Activated CD8-positive, alpha-beta T cell treated with anti-CD3 and anti-CD28 coated beads, Interleukin-2, amount 10 ng/mL, durations not matched to agents 7 days and 5 days (primary cell): ENCODE results near the gene FSTL4. TPM values are rescaled to one million over a fixed set of nuclear protein-coding genes. Genes with fewer than 3 reads are reported as not detected.

Experiments used
- ATAC-seq: fragments of 150-1000 bp; cut with Tn5 transposase; one replicate; pipeline ENCODE4 v1.10.0; 2021; ENCODE audit warnings: moderate library complexity
- CTCF ChIA-PET: fragments of 350-600 bp; sonication (Branson Sonifier 250); formaldehyde crosslinking; loops from one replicate; lab custom pipeline; 2021; ENCODE audit warnings: antibody characterized with exemption; lab: Charles Lee
- POLR2A ChIA-PET: fragments of 350-600 bp; sonication (Branson Sonifier 250); formaldehyde crosslinking; loops from one replicate; lab custom pipeline; 2021; ENCODE audit warnings: antibody characterized with exemption; lab: Charles Lee
- DNase-seq: peaks from one replicate; pipeline ENCODE4 v3.0.0-alpha.2; 2020
- H3K27ac Mint-ChIP-seq: one replicate; pipeline ENCODE4 v1.8.0; 2021; ENCODE audit warnings: mild to moderate bottlenecking, mixed read lengths
- H3K27me3 Mint-ChIP-seq: one replicate; pipeline ENCODE4 v1.8.0; 2021; ENCODE audit warnings: low read depth, mixed read lengths
- H3K36me3 Mint-ChIP-seq: one replicate; pipeline ENCODE4 v1.8.0; 2021; ENCODE audit warnings: low read depth, mixed read lengths
- H3K4me1 Mint-ChIP-seq: one replicate; pipeline ENCODE4 v1.8.0; 2021; ENCODE audit warnings: low read depth, mixed read lengths
- H3K4me3 Mint-ChIP-seq: one replicate; pipeline ENCODE4 v1.8.0; 2021; ENCODE audit warnings: mild to moderate bottlenecking, mixed read lengths
- H3K9me3 Mint-ChIP-seq: one replicate; pipeline ENCODE4 v1.8.0; 2022; ENCODE audit warnings: mixed read lengths; ENCODE audit not compliant: insufficient read depth
- total RNA-seq, 2 experiments: library from RNA; stranded (reverse); gene quantifications; one replicate each; pipeline ENCODE4 v1.2.3, GENCODE V29; 2021

Gene FSTL4
- total RNA-seq, 2 experiments from 2014 or later, result not detected

DNA sequence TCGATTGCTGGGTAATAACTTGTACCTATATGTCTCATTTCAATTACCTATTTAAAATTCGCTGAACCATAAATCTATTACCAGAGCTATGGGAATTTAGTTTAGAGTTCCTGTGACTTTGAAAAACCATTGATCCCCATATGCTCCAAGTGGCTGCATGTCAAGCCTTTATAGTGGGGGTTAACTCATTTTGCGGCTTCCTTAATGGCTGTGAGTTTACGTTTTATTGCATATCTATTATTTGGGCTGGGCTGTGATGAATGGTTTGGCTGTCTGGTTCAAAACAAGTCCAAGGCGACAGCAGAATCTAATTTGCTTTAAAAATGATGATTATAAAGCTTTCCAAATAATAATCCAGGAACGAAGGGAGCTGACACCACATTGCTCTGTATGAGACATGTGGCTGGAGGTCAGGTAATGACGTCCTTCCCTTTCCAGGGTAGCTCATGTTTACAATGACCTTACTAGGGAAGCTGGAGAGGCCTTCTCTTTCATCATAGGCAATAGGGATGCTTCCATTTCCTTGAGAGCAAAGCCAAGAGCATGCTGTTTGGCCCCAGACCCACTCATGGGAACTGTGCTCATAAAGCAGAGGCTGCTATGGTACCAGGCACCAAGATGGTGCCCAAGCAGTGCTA lies 302.2 kb downstream of the FSTL4 start:
- H3K27ac Mint-ChIP-seq, result no peak overlapping the region
- H3K9me3 Mint-ChIP-seq, result no peaks in the 10 kb centered on the region
- no peak for ATAC-seq
- H3K36me3 Mint-ChIP-seq, result no peaks in the 10 kb centered on the region
- H3K4me3 Mint-ChIP-seq, result no peak overlapping the region
- DNase-seq, result no peak
- ChIA-PET CTCF (no interaction called here), POLR2A (interaction anchor here (1.0 kb wide), 1 partner anchor 13 kb away, joined by 4 read pairs; no protein-coding TSS in a partner anchor)
- H3K4me1 Mint-ChIP-seq, result no peaks in the 10 kb centered on the region
- peaks cover 3% of the 10 kb centered on the region for H3K27me3 Mint-ChIP-seq

DNA sequence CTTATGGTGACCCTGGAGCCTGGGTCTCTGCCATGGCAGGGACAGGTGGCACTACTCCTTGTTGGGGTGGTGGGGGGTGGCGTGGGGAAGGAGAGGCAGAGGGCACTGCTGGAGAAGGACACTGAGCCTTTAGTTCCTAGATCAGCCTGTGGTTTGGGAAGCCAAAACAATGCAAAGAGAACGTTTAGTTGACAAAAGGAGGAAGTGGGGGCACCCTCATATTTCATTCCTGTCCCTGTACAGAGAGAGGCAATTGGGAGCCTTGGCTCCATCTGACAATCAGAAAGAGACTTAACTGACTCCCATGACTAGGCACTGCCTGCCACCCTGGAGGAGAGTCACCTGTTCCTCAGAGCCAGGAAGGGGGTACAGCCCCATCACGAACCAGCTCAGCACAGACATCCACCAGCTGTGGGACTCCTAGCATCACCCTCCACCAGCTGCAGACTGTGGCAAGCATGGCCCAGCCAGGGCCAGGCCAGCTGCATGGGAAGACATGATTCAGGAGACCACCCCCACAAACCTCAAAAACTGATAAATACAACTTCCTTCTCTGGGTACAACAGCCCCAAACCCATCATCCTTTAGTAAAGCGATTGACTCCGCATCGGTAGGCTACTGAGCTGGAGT lies 303.1 kb downstream of the FSTL4 start:
- DNase-seq, result no peak
- no peaks in the 10 kb centered on the region for H3K9me3 Mint-ChIP-seq
- no peak overlapping the region for H3K27ac Mint-ChIP-seq
- peaks cover 3% of the 10 kb centered on the region for H3K27me3 Mint-ChIP-seq
- ChIA-PET CTCF (no interaction called here), POLR2A (no interaction called here)
- H3K36me3 Mint-ChIP-seq, result no peaks in the 10 kb centered on the region
- no peak overlapping the region for H3K4me3 Mint-ChIP-seq
- no peaks in the 10 kb centered on the region for H3K4me1 Mint-ChIP-seq
- ATAC-seq, result no peak

DNA sequence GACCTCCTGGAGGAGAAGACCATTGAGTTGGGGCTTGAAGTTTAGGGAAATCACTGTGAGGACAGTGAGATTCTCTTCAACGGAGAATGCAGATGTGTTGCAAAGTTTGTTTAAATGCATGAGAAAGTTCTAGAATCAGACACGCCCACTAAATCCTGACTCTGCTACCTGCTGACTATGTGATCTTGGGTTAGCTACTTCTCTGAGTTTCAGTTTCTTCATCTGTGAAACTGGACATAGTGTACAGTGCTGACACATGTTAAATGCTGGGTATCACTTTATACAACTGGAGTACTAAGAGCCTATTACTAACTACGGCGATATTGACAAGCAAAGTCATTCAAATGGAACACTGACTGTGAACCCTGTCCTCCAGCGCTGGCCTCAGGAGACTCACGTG lies 305.1 kb downstream of the FSTL4 start:
- ChIA-PET POLR2A (no interaction called here), CTCF (no interaction called here)
- no peaks in the 10 kb centered on the region for H3K36me3 Mint-ChIP-seq
- peaks cover 3% of the 10 kb centered on the region for H3K27me3 Mint-ChIP-seq
- no peak for ATAC-seq
- no peak for DNase-seq
- H3K4me3 Mint-ChIP-seq, result no peak overlapping the region
- H3K4me1 Mint-ChIP-seq, result no peaks in the 10 kb centered on the region
- H3K9me3 Mint-ChIP-seq, result no peaks in the 10 kb centered on the region
- H3K27ac Mint-ChIP-seq, result no peak overlapping the region

DNA sequence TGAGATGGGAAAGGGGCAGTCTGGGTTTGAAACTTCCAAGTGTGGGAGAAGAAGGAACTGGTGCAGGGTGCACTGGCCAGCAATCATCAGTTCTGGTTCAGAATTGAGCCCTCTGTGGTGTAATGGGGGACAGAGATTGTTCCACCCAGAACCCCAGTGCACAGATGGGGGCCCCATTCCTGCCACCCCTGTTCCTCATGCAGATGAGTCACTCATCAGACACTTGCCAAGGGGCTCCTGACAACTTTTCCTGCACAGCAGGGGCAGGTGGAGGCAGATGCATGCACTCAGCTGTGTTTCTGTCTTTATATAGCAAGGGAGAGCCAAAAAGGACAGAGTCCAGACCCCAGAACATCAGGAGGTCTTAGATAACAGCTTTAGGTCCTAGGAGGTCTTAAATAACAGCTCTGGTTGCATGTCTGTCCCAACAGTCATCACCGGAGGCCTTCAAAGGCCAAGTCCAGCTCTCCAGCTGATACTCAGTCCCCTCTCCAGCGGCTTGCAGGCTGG lies 307.6 kb downstream of the FSTL4 start:
- CTCF ChIA-PET, result interaction anchor here (1.2 kb wide), 1 partner anchor 12 kb away, joined by 4 read pairs; no protein-coding TSS in a partner anchor

DNA sequence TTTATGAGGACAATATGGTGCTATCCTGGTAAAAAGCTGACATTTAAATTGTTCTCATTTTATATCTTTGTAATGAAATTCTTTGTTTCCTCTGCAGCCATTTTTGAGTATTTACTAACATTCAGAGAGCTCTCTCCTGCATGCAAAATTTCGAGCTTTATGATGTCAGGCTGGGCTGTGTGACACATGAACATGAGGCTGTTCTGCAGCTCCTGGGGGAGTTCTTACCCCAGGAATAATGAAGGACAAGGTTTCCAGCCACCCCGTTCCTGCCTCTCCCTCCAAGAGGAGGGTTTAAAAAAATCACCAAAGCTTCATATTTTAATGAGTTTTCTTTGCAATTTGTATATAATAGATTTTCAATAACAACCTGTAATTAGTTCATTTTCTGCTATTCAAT lies 308.2 kb downstream of the FSTL4 start:
- H3K27me3 Mint-ChIP-seq, result peaks cover 2% of the 10 kb centered on the region
- no peak overlapping the region for H3K4me3 Mint-ChIP-seq
- H3K4me1 Mint-ChIP-seq, result no peaks in the 10 kb centered on the region
- no peaks in the 10 kb centered on the region for H3K9me3 Mint-ChIP-seq
- H3K27ac Mint-ChIP-seq, result no peak overlapping the region
- H3K36me3 Mint-ChIP-seq, result no peaks in the 10 kb centered on the region
- POLR2A ChIA-PET, result no interaction called here
- ATAC-seq (no peak), DNase-seq (no peak)
- CTCF ChIA-PET, result interaction anchor here (1.2 kb wide), 1 partner anchor 12 kb away, joined by 4 read pairs; no protein-coding TSS in a partner anchor

More for the DNA sequence above, 307.6 kb downstream of the FSTL4 start:
- no peaks in the 10 kb centered on the region for H3K36me3 Mint-ChIP-seq
- ATAC-seq (no peak), DNase-seq (no peak)
- peaks cover 3% of the 10 kb centered on the region for H3K27me3 Mint-ChIP-seq
- POLR2A ChIA-PET, result no interaction called here
- H3K4me1 Mint-ChIP-seq, result no peaks in the 10 kb centered on the region
- H3K4me3 Mint-ChIP-seq, result no peak overlapping the region
- no peaks in the 10 kb centered on the region for H3K9me3 Mint-ChIP-seq
- H3K27ac Mint-ChIP-seq, result no peak overlapping the region

DNA sequence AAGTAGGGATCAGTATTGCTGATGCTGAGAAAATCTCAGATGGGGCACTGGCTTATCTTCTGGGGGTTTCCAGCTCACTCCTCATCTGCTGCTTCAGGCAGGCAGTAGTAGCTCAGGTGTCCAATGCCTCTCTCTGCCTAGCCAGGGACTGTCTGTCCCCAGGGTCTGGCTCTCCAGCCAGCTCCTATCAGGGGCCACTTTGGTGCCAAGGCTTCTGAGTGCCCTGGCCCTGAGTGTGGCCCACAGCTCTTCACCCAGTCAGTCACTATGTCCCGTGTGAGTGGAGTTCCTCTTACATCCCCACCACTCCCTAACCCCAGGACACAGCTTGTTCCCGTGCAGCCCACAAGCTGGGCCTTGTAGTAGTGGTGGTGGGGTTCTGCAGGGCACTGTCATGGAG lies 309.0 kb downstream of the FSTL4 start:
- ATAC-seq (no peak), DNase-seq (no peak)
- H3K4me3 Mint-ChIP-seq, result no peak overlapping the region
- H3K4me1 Mint-ChIP-seq, result peaks cover 6% of the 10 kb centered on the region
- no peak overlapping the region for H3K27ac Mint-ChIP-seq
- no peaks in the 10 kb centered on the region for H3K36me3 Mint-ChIP-seq
- H3K9me3 Mint-ChIP-seq, result no peaks in the 10 kb centered on the region
- ChIA-PET POLR2A (no interaction called here), CTCF (no interaction called here)
- H3K27me3 Mint-ChIP-seq, result no peaks in the 10 kb centered on the region

DNA sequence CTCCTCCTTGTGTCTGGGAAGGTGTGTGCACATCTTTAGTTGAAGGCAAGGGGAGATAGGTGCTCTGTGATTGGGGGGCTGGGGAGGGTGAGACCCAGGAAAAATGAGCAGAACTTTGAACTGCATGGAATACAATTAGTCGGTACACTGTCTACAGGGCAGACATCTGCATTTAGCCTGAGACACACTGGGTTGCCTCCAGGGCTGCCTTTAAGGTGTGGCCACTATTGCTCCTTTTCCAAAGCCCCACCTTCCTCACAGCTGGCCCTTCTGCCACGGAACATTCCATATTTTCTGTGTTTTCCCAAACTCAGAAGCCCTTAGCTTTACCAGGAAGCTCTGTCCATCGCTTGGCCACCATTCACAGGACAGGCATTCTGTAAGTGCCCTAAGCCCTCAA lies 312.6 kb downstream of the FSTL4 start:
- Mint-ChIP-seq H3K4me3 (no peak overlapping the region), H3K9me3 (no peaks in the 10 kb centered on the region), H3K36me3 (no peaks in the 10 kb centered on the region), H3K4me1 (peaks cover 9% of the 10 kb centered on the region), H3K27me3 (no peaks in the 10 kb centered on the region), H3K27ac (no peak overlapping the region)
- POLR2A ChIA-PET, result no interaction called here
- no peak for DNase-seq
- ATAC-seq, result no peak
- CTCF ChIA-PET, result no interaction called here

DNA sequence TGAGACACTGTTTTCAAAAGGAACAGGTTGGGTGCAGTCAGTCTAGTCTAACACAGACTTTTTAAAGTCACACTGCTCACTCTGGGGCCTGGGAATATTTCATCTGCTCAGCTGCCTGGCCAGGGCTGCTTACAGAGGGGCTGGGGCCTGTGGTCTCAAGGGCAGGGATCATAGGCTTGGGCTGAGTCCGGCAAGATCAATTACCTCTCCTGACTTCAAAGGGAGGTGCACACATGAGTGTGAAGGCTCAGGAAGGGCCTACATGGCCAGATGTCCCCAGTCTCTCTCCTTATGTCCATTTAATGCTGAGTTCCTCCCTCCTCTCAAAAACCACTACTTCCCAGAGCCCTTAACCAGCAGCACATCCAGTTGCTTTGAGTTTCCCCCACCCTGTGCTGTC lies 313.3 kb downstream of the FSTL4 start:
- Mint-ChIP-seq H3K27ac (no peak overlapping the region), H3K9me3 (no peaks in the 10 kb centered on the region), H3K36me3 (no peaks in the 10 kb centered on the region), H3K4me1 (peaks cover 9% of the 10 kb centered on the region), H3K27me3 (no peaks in the 10 kb centered on the region), H3K4me3 (no peak overlapping the region)
- ATAC-seq, result no peak
- DNase-seq, result no peak
- ChIA-PET CTCF (no interaction called here), POLR2A (no interaction called here)

DNA sequence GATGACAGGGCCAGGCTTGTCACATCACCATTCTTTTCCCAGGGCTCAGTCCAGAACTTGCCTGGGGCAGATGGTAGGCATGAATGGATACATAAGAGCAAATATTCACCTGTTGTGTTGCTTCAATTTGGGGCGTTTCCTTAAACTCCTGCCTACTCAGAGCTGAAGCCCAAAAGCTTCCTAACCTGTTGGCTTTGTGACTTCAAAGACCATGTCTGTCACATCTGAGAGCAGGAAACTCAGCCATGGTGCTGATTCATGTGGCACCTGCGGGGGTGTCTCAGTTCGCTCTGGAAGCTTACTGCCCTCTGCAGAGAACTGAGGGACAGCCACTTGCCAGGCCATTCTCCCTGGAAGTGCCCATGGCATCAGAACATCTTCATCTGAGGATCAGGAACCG lies 313.9 kb downstream of the FSTL4 start:
- Mint-ChIP-seq H3K4me3 (no peak overlapping the region), H3K36me3 (no peaks in the 10 kb centered on the region), H3K4me1 (peaks cover 9% of the 10 kb centered on the region), H3K9me3 (no peaks in the 10 kb centered on the region), H3K27me3 (no peaks in the 10 kb centered on the region), H3K27ac (no peak overlapping the region)
- ATAC-seq (peak; percentile 63), DNase-seq (peak; percentile 34)
- POLR2A ChIA-PET, result no interaction called here
- CTCF ChIA-PET, result interaction anchor here (1.1 kb wide), 1 partner anchor 50 kb away, joined by 3 read pairs; no protein-coding TSS in a partner anchor

DNA sequence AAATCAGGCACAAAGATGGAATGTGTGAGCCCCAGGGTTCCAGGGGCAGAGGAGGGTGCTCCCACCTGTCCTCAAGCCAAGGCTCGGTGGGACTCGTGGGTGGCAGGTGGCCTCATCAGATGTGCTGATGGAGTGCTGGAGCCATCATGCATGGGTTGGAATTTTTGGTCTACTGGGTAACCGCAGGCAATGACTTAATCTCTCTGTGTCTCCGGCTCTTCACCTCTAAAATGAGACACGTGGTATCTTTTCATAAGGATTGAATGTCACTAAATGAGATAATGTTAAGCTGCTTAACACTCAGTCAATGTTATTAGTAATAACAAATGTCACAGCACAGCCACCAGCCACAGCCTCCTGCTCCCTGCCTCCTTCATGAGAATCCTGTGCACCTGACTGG lies 315.0 kb downstream of the FSTL4 start:
- H3K27ac Mint-ChIP-seq, result no peak overlapping the region
- ChIA-PET POLR2A (no interaction called here), CTCF (interaction anchor here (1.1 kb wide), 1 partner anchor 49 kb away, joined by 3 read pairs; no protein-coding TSS in a partner anchor)
- no peaks in the 10 kb centered on the region for H3K36me3 Mint-ChIP-seq
- H3K9me3 Mint-ChIP-seq, result no peaks in the 10 kb centered on the region
- peaks cover 9% of the 10 kb centered on the region for H3K4me1 Mint-ChIP-seq
- no peak for ATAC-seq
- no peak overlapping the region for H3K4me3 Mint-ChIP-seq
- H3K27me3 Mint-ChIP-seq, result no peaks in the 10 kb centered on the region
- DNase-seq, result no peak

DNA sequence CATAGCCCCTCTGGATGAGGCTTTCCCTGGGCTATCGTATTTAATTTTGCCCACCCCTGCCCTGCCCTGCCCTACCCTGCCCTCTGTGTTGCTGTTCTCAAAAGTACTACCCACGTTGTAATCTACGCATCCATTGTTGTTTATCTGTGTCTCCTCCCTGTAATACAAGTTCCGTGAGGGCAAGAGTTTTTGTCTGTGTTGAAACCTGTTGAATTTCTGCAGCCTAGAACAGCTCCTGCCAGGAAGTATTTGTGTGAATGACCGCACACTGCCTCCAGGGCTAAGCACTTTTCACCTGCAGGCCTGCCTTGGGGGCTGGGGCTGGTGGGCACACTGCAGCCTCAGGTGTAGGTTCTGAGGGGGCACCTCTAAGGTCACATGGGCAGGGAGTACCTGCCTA lies 315.7 kb downstream of the FSTL4 start:
- POLR2A ChIA-PET, result no interaction called here
- Mint-ChIP-seq H3K36me3 (no peaks in the 10 kb centered on the region), H3K4me1 (peaks cover 9% of the 10 kb centered on the region), H3K9me3 (no peaks in the 10 kb centered on the region), H3K4me3 (no peak overlapping the region), H3K27ac (no peak overlapping the region), H3K27me3 (no peaks in the 10 kb centered on the region)
- no peak for DNase-seq
- no peak for ATAC-seq
- CTCF ChIA-PET, result no interaction called here

DNA sequence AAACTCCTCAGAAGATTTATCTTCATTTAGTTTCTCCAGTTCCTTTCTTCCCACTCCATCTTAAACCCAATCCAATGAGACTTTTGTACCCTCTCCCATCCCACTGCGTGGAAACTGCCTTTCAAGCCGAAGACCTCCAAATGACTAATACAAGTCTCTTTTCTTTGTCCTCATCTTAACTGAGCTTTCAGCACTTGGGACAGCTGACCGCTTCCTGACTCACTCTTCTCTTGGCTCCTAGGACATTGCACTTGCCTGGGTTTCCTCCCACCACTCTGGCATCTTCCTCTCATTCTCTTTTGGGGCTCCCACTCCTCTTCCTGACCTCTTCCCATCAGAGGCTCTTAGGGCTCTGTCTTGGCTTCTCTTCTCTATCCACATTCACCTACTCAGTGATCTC lies 316.8 kb downstream of the FSTL4 start:
- no peaks in the 10 kb centered on the region for H3K36me3 Mint-ChIP-seq
- H3K9me3 Mint-ChIP-seq, result no peaks in the 10 kb centered on the region
- DNase-seq (no peak), ATAC-seq (no peak)
- no peak overlapping the region for H3K4me3 Mint-ChIP-seq
- no peak overlapping the region for H3K27ac Mint-ChIP-seq
- ChIA-PET POLR2A (no interaction called here), CTCF (no interaction called here)
- H3K4me1 Mint-ChIP-seq, result peaks cover 9% of the 10 kb centered on the region
- no peaks in the 10 kb centered on the region for H3K27me3 Mint-ChIP-seq
